Stimulated activated CD8-positive, alpha-beta memory T cell treated with anti-CD3 and anti-CD28 coated beads, Interleukin-4, amount 100 ng/mL, for 48 hours (primary cell): ENCODE results near the gene DPP6.
A peak's percentile ranks its signal among the peaks of the same experiment; 100 is the strongest.
"Not testable (repeated sequence)": the region's sequence is repeated elsewhere in the genome, so short reads cannot be mapped to it uniquely, and the experiment has no call there.

ENCODE experiments used
- DNase-seq: peaks from one replicate; pipeline ENCODE4 v3.0.0-alpha.2; 2020

Gene DPP6

GRCh38 chr7:154051643-154052529, at the start of gene DPP6:
Gene DPP6 (plus strand): TSS chr7:154052398.
- not testable (repeated sequence) for DNase-seq

GRCh38 chr7:154009423-154009911, 42.7 kb upstream of the DPP6 start:
- DNase-seq: not testable (repeated sequence)

GRCh38 chr7:154010726-154011568, 41.3 kb upstream of the DPP6 start:
- DNase-seq: not testable (repeated sequence)

GRCh38 chr7:154012800-154013199, 39.4 kb upstream of the DPP6 start:
- DNase-seq: not testable (repeated sequence)

- not testable (repeated sequence) for DNase-seq
Observed at GRCh38 chr7:154015636-154016035, 36.6 kb upstream of the DPP6 start.

GRCh38 chr7:154018354-154018753, 33.8 kb upstream of the DPP6 start:
- not testable (repeated sequence) for DNase-seq

GRCh38 chr7:154027805-154028204, 24.4 kb upstream of the DPP6 start:
- DNase-seq: not testable (repeated sequence)

- not testable (repeated sequence) for DNase-seq
Observed at GRCh38 chr7:154030476-154031080, 21.6 kb upstream of the DPP6 start.

GRCh38 chr7:154039466-154040165, 12.6 kb upstream of the DPP6 start:
- DNase-seq: peak; percentile 65

GRCh38 chr7:154050394-154050793, 1.8 kb upstream of the DPP6 start:
- DNase-seq: not testable (repeated sequence)

- DNase-seq: not testable (repeated sequence)
Observed at GRCh38 chr7:154051006-154051642, 1.1 kb upstream of the DPP6 start.

GRCh38 chr7:154052530-154053252, 493 bp downstream of the DPP6 start:
- DNase-seq: not testable (repeated sequence)

GRCh38 chr7:154053466-154054312, 1.5 kb downstream of the DPP6 start:
- DNase-seq: not testable (repeated sequence)

GRCh38 chr7:154054664-154055063, 2.5 kb downstream of the DPP6 start:
- not testable (repeated sequence) for DNase-seq

- peak; percentile 44 for DNase-seq
Observed at GRCh38 chr7:154055491-154056106, 3.4 kb downstream of the DPP6 start.

GRCh38 chr7:154058783-154059182, 6.6 kb downstream of the DPP6 start:
- DNase-seq: not testable (repeated sequence)

- not testable (repeated sequence) for DNase-seq
Observed at GRCh38 chr7:154060551-154060950, 8.4 kb downstream of the DPP6 start.

GRCh38 chr7:154071833-154072232, 19.6 kb downstream of the DPP6 start:
- not testable (repeated sequence) for DNase-seq

- not testable (repeated sequence) for DNase-seq
Observed at GRCh38 chr7:154072395-154073181, 20.4 kb downstream of the DPP6 start.
